HG02884 (cell line): ENCODE measurements around the gene TGFBRAP1.
"Not testable (repeated sequence)": the region's sequence is repeated elsewhere in the genome, so short reads cannot be mapped to it uniquely, and the experiment has no call there.

Experiments used
- ATAC-seq: cut with Tn5 transposase; IDR thresholded peaks from one replicate; pipeline ENCODE4 v1.9.1; 2021; ENCODE audit warnings: mild to moderate bottlenecking, moderate library complexity; ENCODE audit not compliant: unreplicated experiment

TGFBRAP1 gene

DNA sequence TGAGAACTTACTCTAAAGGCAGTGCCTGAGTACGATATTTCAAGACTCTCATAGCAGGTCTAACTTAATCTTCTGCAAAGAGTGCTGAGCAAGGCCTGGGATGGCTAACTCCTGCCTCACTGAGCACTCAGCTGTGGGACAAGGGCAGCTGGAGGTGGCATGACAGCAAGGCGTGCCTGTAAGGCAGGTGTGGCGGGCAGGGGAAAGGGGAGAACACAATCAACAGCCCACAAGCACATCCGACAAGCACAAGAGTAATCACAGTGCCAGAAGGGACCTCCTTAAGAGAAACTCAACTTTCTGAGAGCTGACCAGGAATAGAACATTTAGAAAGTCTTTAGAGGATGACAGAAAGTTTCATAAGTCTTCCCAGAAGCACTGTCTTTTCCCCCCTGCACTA is 46.0 kb downstream of the TGFBRAP1 start:
- ATAC-seq, result no peak

DNA sequence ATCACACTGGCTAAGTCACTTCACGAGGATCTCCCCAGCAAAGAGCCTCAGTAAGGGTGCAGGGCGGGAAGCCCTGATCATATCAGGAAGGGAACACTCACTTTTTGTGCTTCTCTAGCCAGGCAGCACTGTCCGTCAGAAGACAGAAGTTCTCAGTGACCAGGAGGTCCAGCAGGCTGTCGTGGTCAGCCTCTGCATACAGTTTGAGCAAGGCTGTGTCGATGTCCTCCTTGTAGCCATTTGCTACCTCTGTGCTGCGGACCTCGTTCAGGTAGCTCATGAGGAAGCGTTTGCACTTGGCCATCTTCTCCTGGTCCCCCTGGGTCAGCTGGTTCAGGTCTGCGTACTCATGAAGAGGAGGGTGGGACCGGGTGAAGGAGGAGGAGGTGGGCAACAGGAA is 49.3 kb downstream of the TGFBRAP1 start:
- ATAC-seq, result no peak

DNA sequence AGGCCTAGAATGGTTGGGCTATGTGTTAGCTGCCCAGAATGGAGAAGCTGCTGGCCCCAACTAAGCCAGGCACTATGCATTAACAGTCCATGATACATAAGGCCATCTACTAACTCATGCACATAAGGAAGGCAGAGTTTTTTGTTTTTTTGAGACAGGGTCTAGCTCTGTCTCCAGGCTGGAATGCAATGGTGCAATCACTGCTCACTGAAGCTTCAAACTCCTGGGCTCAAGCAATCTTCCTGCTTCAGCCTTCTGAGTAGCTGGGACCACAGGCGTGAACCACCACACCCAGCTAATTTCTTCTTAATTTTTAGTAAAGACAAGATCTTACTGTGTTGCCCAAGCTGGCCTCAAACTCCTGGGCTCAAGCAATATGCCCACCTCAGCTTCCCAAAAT is 50.4 kb downstream of the TGFBRAP1 start:
- ATAC-seq, result no peak

DNA sequence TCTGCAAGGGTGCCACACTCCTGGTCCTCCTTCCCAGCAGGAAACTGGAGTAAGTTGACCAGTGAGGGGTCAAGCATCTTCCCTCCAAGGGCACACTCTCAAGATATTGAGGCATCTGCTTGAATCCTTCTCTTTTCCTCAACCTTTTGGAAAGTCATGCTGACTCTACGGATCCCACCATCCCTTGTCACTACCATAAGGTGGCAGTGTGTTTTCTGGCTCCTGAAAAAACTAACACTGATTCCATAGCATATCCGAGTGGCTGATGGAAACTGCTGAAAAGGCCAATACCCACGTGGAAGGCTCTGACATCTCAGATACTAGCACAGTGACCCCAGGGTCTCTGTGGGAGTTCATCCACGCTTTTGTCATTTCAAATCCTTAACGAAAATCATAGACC is 50.9 kb downstream of the TGFBRAP1 start:
- no peak for ATAC-seq

DNA sequence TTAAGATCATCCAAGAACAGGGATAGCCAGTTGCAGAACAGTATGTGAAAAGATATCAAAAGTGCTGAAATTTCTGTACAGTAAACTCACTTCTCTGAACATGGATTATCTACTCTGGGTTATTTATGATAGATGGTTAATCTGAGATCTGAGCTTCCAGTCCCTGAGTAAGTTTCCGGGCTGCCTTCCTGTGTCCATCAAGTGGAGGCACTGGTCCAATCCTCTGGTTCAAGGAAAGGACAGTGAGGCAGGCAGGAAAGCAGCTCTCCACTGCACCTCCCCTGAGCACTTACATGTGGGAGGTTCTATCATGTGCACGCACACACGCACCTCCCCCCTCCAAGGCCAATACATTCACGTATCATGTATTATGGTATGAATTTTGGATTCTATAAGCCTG is 55.5 kb downstream of the TGFBRAP1 start:
- ATAC-seq, result no peak

DNA sequence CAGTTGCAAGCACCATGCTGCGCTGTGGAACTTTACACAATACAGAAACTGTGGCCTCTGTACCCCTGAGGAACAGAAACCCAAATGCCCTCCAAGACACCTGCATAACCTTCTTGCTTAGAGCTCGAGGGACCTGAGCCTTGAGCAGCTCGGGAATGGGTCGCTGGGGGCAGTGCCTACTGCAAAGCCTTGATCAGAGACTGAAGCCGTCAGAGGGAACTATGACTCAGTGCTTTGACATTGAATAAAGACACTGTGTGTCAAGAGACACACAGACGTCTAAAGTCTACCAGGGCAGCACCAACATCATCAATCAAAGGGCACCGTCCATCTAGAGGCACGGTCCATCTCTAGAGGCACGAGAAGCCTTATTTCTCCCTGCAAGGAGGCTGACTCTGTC is 57.4 kb downstream of the TGFBRAP1 start:
- ATAC-seq, result no peak

DNA sequence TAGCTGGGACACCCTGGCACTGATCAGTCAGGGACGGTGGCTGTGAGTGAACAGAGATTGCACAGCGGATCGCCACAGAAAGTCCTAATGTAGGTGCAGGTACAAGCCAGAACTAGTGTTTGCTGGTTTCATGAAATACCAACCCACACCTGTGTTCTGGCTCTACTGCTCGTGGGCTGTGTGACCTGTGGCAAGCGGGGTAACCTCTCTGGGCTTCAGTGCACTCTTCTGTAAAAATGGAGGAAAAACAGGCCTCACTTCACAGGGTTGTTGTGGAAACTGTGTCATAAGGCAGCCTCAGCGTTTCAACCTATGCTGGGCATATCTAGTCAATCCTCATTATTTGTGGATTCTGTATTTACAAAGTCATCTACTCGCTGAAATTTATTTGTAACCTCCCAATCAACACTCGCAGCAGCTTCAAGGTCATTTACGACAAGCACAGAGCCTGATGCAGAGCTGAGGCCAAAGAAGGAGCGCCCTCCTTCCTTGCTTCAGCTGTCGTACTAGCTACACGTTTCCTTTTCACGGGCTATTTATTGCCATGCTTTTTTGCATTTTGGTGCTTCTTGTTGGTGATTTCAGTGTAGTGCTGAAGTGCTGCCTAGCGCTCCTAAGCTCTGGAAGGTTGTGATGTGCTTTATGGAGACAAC is 58.0 kb downstream of the TGFBRAP1 start:
- no peak for ATAC-seq

DNA sequence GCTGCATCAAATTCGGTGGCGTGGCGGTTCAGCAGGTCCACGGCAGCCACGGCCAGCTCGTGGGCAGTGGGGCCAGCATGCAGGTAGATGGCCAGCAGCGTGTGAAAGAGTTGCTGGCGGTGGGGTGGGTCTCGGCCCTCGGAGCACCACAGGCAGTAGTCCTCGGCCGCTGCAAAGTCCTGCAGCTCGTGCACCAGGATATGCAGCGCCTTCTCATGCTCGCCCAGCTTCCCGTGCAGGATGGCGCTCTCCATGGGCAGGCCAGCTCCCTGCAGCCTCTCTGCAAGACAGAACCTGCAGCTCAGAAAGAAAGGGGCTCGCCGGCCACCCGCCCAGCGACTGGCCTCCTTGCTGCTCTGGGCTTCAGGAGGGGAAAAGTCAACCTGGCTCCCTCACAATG is 60.1 kb downstream of the TGFBRAP1 start:
- ATAC-seq, result no peak

DNA sequence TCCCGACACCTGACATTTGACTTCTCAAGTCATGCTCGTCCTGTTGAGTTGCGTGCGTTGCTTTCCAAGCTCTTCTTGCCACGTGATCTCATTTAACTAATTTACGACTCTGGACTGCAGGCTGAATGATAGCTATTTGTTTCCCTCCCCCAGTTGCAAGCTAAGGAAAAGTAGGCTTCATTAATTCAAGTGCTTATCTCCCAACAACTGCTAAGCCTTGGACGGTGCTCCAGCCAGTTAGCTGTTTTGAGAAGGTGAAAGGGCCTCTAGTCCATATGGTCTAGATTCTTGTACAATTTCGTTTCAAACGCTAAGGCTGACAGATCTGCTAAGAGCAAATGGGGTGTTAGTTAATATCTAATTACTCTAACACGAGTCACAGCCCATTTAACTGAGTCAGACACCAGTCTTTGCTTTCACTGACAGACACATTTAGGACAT is 66.9 kb downstream of the TGFBRAP1 start:
- ATAC-seq, result no peak

DNA sequence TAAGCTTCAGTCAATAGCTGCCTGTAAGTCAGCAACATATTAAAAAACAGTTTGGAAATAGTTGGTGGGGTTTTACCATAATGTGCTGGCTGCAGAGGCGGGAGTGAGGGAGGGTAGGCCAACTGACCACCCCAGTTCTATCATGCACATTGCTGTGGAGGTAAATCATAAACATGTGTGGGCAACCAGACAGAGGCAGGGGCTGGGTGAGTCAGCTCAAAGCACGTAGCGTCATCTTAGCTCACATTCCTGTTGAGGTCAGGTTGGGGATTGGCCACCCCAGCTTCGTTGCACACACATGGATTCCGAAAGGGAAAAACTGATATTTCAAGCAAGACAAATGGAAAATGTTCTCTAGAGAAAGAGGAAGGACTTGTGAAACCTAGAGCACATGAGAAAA is 68.5 kb downstream of the TGFBRAP1 start:
- no peak for ATAC-seq

DNA sequence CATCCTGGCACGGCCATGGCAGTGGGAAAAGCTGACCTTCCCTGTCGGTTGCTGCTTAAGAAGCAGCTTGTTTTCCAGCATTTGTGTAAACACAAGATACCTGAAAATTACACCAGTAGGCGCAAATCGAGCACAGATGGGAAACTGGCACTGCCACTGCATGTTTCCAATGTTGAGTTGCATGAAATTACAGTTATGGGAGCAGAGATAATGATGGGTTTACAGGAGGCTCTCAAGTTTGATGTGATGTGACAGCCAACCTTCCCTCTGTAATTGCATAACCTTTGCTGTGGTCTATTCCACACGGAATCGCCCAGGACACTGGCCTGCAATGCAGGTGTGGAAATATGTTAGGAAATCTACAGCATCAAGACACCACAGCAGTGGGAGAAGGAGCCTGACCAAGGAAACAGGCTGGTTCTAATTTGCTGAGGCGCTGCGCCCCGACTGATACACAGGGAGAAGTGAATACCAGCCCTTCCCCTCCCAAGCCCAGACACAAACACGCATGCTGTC is 70.6 kb downstream of the TGFBRAP1 start:
- no peak for ATAC-seq

DNA sequence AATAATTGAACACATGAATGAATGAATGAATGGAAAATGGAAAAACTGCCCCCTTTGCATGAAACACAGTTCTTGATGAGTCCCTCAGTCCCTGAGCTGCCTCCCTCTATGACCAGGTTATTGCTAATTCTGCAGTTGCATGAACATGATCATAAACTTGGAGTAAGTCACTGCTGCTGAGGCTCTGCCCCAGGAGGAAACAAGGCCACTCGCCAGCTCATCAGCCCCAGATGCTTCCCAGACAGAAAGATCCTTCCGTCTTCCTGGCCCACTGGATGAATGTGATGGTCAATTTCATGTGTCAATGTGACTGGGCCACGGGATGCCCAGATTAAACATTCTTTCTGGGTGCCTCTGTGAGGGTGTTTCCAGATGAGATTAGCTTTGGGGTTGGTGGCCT is 71.6 kb downstream of the TGFBRAP1 start:
- ATAC-seq, result no peak

DNA sequence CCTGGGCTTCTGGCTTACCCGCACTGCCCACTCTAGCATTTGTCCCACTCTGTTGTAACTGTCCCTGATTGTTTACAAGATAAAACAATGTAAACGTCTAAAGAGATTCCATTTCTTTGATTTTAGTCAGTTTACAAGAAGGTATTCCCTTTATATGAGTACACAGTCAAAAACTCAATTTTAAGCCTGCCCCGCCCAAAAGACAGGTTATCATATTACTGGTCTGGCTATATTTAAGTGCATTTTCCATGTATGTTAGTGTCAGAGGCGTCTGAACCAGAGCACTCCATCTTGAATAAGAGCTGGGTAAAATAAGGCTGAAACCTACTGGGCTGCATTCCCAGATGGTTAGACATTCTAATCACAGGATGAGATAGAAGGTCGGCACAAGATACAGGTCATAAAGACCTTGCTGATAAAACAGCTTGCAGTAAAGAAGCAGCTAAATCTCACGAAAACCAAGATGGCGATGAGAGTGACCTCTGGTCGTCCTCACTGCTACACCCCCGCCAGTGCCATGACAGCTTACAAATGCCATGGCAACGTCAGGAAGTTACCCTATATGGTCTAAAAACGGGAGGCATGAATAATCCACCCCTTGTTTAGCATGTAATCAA is 73.0 kb downstream of the TGFBRAP1 start:
- ATAC-seq, result no peak

DNA sequence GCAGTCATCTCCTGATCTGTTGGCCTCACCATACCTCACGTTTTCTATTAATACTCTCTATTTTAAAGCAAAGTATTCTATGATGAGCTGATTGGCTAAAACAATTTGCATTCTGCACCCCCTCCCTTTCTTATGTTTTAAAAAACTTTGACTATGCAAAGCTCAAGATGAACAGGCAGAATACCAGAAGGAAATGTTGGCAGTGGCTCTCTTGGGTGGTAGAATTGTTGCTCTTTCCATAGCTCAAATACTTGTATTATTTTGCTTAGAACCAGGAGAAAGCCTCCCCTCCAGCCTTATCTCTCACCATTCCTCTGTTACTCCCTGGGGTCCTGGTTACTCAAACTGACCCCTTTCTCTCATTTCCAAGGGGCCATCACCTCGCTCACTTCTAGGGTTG is 73.6 kb downstream of the TGFBRAP1 start:
- ATAC-seq, result no peak

DNA sequence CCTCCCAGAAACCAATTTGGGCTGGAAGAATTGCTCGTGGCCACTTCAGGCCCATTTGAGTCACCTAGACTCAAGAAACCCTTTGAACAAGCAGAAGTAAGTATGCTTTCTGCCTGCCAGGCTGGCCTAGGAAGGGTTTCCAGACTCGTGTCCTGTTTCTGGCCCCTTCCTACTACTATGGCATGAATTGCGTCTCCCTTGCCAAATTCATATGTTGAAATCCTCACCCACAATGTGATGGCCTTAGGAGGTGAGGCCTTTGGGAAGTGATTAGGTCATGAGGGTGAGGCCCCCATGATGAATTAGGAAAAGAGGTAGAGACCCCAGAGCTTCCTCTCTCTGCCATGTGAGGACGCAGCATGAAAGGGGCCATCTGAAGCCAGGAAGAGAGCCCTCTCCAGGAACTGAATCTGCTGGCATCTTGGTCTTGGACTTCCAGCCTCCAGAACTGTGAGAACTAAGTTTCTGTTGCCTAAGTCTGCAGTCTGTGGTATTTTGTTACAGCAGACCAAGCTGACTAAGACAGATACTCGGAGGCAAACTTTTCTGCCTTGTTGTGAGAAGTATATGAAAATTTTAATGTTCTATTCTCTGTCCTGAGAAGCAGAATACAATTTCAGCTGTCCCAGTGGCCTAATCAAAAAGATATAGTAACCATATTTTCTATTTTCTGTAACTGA is 74.9 kb downstream of the TGFBRAP1 start:
- ATAC-seq, result no peak

DNA sequence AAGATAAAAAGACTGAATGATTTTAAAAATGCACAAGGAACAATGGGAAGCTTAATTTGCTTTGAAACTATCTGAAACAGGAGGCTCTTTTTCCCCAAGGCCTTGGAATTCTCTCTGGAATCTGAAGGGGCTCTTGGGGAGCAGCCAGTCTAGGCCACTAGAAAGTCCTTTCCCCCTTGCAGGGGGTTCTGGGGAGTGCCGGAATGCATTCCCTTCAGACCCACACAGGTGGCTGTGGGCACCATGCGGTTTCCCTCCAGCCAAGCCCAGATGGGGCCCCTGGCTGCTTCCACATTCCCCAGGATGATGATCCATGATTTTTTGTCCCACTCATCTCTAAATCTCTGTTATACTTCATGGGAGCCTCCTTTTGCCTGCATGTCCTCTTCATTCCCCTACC is 77.3 kb downstream of the TGFBRAP1 start:
- no peak for ATAC-seq

DNA sequence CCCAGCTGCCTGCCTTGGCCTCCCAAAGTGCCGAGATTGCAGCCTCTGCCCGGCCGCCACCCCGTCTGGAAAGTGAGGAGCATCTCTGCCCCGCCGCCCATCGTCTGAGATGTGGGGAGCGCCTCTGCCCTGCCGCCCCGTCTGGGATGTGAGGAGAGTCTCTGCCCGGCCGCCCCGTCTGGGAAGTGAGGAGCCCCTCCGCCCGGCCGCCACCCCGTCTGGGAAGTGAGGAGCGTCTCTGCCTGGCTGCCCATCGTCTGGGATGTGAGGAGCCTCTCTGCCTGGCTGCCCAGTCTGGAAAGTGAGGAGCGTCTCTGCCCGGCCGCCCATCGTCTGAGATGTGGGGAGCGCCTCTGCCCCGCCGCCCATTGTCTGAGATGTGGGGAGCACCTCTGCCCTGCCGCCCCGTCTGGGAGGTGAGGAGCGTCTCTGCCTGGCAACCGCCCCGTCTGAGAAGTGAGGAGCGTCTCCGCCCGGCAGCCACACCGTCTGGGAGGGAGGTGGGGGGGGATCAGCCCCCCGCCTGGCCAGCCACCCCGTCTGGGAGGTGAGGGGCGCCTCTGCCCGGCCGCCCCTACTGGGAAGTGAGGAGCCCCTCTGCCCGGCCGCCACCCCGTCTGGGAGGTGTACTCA is 78.4 kb downstream of the TGFBRAP1 start:
- ATAC-seq, result not testable (repeated sequence)

DNA sequence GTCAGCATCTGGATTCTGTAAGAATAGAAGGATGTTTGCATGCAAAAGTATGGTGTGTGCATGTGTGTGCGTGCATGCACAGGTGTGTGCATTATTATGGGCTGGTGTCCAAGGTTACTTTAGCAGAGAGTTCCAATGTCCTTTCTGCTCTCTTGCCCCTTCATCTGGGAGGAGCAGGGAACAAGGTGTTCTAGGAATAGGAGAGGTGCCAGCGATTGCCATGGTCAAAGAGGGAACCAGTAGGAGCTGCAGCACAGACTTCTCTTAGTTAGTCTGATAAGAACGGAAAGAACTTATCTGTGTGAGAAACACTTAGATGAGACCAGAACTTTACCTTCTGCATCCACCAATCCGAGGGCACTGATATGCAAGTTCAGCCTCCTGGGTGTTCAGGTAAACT is 79.6 kb downstream of the TGFBRAP1 start:
- no peak for ATAC-seq

DNA sequence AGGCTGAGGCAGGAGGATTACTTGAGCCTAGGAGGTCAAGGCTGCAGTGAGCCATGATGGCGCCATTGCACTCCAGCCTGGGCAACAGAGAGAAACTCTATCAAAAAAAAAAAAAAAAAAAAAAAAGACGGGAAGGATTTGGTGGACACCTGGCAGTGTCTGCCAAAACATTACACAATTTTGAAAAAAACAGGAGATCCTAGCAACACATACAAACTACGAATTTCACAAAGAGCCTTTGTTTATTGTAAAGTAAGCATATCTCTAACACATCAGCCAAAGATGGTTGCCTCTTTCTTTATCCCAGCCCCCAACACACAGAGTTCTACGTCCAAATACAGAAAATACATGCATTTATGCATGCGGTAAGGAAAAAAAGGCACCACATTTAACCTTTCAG is 80.4 kb downstream of the TGFBRAP1 start:
- ATAC-seq, result no peak

DNA sequence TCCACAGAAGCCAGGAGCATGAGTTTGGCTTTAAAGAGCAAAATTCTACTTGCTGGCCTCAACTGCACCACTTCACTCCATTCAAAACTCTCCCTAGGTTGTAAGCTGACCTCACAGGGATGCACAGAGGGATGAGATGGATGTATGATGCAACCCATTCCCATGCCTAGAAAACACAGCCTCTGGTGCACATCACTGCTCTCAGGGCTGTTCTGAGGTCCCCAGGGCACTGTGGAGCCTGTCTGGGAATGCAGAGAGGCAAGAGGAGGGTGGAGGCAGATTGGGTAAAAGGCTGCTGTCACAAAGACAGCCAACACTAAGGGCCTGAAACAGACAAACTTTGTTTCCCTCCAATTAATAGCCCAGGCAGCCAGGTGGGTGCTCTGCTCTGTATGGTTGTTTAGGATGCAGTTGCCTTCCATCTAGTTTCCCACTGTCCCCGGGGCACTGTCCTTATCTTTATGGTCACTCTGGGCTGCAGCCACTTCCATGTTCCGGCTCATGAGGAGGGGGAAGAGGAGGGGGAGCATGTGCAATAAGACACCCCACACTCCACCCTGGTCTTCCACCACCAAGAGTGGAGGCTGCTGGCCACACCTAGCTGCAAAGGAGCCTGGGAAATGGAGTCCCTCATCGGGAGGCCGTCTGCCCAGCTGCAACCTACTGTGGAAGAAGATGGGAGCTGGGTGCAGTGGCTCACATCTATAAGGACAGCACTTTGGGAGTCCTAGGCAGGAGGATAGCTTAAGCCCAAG is 81.0 kb downstream of the TGFBRAP1 start:
- no peak for ATAC-seq

DNA sequence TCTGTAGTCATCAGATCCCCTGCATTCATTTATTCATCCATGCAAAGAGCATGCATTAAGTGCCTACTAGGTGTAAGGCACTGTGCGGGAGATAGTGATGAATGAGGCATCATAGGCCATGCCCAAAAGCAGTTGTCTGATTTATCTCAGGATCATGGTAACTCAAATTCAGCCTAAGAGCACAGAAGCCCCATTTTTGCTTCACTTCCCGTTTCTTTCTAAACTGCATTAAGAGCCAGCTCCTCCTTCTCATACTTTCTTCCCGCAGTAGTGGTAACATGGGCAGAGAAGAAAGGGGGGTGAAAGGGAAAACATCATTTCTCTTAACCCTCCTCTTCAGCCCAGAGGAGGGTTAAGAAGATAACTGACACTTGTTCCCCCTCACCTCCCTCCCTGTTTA is 85.1 kb downstream of the TGFBRAP1 start:
- ATAC-seq, result no peak
